Measurements from ENCODE around the gene HOXD12. TPM values are rescaled to one million over a fixed set of nuclear protein-coding genes. Genes with fewer than 3 reads are reported as not detected.

Gene HOXD12
- polyA plus RNA-seq, 1 donor from 2014 or later, result not detected

DNA sequence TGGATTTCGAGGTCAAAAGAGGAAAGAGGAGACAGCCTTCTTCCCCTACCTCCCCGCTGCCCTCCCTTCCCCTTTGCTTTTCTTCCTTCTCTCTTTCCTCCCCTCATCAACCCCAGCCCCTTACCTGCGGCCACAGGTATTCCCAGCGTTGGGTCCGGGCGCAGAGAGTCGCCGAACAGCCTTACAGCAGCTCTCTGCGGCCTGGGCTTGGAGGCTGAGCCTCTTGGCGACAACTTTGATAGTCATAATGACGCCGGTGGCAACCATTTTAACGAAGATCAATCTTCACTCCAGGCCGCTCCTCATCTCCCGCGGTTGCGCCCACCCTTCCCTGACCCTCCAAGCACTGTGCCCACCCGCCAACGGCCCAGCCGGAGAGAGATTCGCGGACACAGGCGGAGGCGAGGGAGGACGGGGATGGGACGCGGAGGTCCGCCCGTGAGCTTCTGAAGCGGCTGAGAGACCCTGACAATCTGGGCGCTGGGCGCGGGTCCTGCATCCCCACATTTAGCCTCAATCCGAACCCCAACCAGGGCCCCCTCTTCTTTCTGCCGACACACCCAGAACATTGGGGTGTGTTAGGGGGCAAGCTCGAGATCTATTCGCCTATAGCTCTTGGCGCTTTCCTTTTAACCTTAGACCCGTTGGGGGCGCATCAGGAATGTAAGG lies 14.3 kb upstream of the HOXD12 start:
- peak; percentile 29 for TF ChIP-seq EZH2 (IDR thresholded peaks at IDR 0.05; ENCODE audit: borderline replicate concordance, insufficient read depth, low read length, poor library complexity, severe bottlenecking)
- no peak for TF ChIP-seq MXI1 (conservative IDR thresholded peaks at IDR 0.05; ENCODE audit: poor library complexity, severe bottlenecking)
- H3K36me3 ChIP-seq (ENCODE audit: insufficient read depth, low read length), result no peaks in the 10 kb centered on the region
- peaks cover 100% of the 10 kb centered on the region for H3K27me3 ChIP-seq (ENCODE audit: insufficient read depth, low read depth, low read length)
- H3K4me3 ChIP-seq (ENCODE audit: low read length), result no peak overlapping the region
- H3F3A ChIP-seq (ENCODE audit: insufficient read depth, low read length, poor library complexity, severe bottlenecking), result no peaks in the 10 kb centered on the region
- no peak overlapping the region for H3K27ac ChIP-seq (ENCODE audit: low read length)
- no peak overlapping the region for H2AFZ ChIP-seq (ENCODE audit: low read depth, low read length)
- H3K79me2 ChIP-seq (replicated peaks; ENCODE audit: insufficient read depth, low read length), result no peaks in the 10 kb centered on the region
- no peaks in the 10 kb centered on the region for H3K9me2 ChIP-seq (ENCODE audit: insufficient read depth, low read length)
- peaks cover 4% of the 10 kb centered on the region for H3K9me3 ChIP-seq (ENCODE audit: low read length)
- no peak overlapping the region for H3K4me2 ChIP-seq (ENCODE audit: low read length)
- H3K9ac ChIP-seq (ENCODE audit: low read length), result no peak overlapping the region
- H4K20me1 ChIP-seq (ENCODE audit: insufficient read depth), result no peaks in the 10 kb centered on the region

DNA sequence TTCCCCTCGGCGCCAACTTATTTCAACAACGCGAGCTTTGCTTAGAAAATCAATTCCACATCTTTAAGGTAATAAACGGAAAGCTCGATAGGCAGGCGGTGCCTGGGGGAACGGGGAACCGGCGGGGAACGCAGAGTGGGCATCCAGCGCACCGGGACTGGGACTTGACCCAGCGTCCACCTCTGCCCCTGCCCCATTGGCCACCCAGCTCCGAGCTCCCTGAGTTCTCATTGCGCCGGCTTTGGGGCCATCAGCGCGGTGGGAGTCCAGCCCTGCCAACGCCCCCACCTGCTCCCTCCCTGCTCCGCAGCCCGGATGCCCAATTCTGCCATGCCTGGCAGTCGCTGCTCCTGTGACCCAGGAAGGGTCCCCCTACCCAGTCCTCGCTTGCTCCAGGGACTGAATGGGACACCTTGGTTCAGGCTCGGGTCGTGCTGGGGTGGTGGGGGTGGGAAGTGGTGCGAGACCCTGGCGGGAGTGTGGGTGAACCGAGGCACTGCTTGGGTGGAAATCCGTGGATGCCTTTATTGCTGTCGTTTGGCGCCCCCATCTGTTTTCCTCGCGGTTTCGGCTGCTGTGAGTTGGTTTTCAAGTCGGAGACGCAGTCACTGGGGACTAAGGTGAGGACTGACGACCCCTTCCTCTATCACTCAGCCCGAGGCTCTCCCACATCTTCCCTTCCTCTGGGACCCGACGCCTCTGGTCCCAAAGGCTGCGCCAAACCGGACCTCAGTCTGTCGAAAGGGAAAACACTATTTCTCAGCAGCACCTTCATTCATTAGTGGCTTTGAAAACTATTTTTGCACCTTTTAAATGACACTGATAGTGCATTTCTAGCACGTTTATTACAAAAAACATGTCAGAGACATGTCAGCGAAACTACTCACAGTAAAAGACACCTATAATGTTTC lies 13.5 kb upstream of the HOXD12 start:
- H3K9me3 ChIP-seq (ENCODE audit: low read length), result peaks cover 4% of the 10 kb centered on the region
- no peaks in the 10 kb centered on the region for H3K9me2 ChIP-seq (ENCODE audit: insufficient read depth, low read length)
- H3K79me2 ChIP-seq (replicated peaks; ENCODE audit: insufficient read depth, low read length), result no peaks in the 10 kb centered on the region
- peak overlapping the region; percentile 58 for H3K4me3 ChIP-seq (ENCODE audit: low read length)
- H3K36me3 ChIP-seq (ENCODE audit: insufficient read depth, low read length), result no peaks in the 10 kb centered on the region
- H2AFZ ChIP-seq (ENCODE audit: low read depth, low read length), result no peak overlapping the region
- TF ChIP-seq TAF1 (IDR thresholded peaks at IDR 0.05; ENCODE audit: low read depth) (no peak), MXI1 (conservative IDR thresholded peaks at IDR 0.05; ENCODE audit: poor library complexity, severe bottlenecking) (peak; percentile 19), EZH2 (IDR thresholded peaks at IDR 0.05; ENCODE audit: borderline replicate concordance, insufficient read depth, low read length, poor library complexity, severe bottlenecking) (peak; percentile 36), SMC3 (conservative IDR thresholded peaks at IDR 0.05; ENCODE audit: poor library complexity) (peak; percentile 96), EP300 (conservative IDR thresholded peaks at IDR 0.05; ENCODE audit: poor library complexity, severe bottlenecking) (no peak), POLR2AphosphoS5 (IDR thresholded peaks at IDR 0.05) (no peak), RAD21 (conservative IDR thresholded peaks at IDR 0.05) (peak; percentile 94)
- TF ChIP-seq, protein P1, sequence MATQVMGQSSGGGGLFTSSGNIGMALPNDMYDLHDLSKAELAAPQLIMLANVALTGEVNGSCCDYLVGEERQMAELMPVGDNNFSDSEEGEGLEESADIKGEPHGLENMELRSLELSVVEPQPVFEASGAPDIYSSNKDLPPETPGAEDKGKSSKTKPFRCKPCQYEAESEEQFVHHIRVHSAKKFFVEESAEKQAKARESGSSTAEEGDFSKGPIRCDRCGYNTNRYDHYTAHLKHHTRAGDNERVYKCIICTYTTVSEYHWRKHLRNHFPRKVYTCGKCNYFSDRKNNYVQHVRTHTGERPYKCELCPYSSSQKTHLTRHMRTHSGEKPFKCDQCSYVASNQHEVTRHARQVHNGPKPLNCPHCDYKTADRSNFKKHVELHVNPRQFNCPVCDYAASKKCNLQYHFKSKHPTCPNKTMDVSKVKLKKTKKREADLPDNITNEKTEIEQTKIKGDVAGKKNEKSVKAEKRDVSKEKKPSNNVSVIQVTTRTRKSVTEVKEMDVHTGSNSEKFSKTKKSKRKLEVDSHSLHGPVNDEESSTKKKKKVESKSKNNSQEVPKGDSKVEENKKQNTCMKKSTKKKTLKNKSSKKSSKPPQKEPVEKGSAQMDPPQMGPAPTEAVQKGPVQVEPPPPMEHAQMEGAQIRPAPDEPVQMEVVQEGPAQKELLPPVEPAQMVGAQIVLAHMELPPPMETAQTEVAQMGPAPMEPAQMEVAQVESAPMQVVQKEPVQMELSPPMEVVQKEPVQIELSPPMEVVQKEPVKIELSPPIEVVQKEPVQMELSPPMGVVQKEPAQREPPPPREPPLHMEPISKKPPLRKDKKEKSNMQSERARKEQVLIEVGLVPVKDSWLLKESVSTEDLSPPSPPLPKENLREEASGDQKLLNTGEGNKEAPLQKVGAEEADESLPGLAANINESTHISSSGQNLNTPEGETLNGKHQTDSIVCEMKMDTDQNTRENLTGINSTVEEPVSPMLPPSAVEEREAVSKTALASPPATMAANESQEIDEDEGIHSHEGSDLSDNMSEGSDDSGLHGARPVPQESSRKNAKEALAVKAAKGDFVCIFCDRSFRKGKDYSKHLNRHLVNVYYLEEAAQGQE (IDR thresholded peaks at IDR 0.05; ENCODE audit: borderline replicate concordance), result no peak
- TF ChIP-seq, protein P2, sequence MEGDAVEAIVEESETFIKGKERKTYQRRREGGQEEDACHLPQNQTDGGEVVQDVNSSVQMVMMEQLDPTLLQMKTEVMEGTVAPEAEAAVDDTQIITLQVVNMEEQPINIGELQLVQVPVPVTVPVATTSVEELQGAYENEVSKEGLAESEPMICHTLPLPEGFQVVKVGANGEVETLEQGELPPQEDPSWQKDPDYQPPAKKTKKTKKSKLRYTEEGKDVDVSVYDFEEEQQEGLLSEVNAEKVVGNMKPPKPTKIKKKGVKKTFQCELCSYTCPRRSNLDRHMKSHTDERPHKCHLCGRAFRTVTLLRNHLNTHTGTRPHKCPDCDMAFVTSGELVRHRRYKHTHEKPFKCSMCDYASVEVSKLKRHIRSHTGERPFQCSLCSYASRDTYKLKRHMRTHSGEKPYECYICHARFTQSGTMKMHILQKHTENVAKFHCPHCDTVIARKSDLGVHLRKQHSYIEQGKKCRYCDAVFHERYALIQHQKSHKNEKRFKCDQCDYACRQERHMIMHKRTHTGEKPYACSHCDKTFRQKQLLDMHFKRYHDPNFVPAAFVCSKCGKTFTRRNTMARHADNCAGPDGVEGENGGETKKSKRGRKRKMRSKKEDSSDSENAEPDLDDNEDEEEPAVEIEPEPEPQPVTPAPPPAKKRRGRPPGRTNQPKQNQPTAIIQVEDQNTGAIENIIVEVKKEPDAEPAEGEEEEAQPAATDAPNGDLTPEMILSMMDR (IDR thresholded peaks at IDR 0.05; ENCODE audit: poor library complexity, severe bottlenecking), result peak; percentile 89
- no peak overlapping the region for H3K9ac ChIP-seq (ENCODE audit: low read length)
- H3K27me3 ChIP-seq (ENCODE audit: insufficient read depth, low read depth, low read length), result peaks cover 100% of the 10 kb centered on the region
- no peak overlapping the region for H3K27ac ChIP-seq (ENCODE audit: low read length)
- H4K20me1 ChIP-seq (ENCODE audit: insufficient read depth), result no peaks in the 10 kb centered on the region
- H3K4me2 ChIP-seq (ENCODE audit: low read length), result no peak overlapping the region
- H3F3A ChIP-seq (ENCODE audit: insufficient read depth, low read length, poor library complexity, severe bottlenecking), result no peaks in the 10 kb centered on the region

Data from neural cell (in vitro differentiated cells).